Peyer's patch (tissue), 4 donors: ENCODE data around the gene FRMD1.

Source experiments
- POLR2A ChIP-seq, 2 donors: fragments of 450-650 bp; IDR thresholded peaks; one replicate each; pipeline ENCODE4 v1.5.1; 2017; ENCODE audit warnings: antibody characterized with exemption in 2 of 2, mild to moderate bottlenecking in 2 of 2, moderate library complexity in 2 of 2
- TF ChIP-seq, protein P1 (sequence below), 6 experiments: fragments of 450-650 bp in 4 of 6; fragments of 200-600 bp in 2 of 6; sonication (generic) in 1 of 6; IDR thresholded peaks; one replicate each; pipeline ENCODE4 v1.5.1; 2017 to 2019; ENCODE audit warnings: antibody characterized with exemption in 6 of 6, mild to moderate bottlenecking in 3 of 6, moderate library complexity in 1 of 6

DNA sequence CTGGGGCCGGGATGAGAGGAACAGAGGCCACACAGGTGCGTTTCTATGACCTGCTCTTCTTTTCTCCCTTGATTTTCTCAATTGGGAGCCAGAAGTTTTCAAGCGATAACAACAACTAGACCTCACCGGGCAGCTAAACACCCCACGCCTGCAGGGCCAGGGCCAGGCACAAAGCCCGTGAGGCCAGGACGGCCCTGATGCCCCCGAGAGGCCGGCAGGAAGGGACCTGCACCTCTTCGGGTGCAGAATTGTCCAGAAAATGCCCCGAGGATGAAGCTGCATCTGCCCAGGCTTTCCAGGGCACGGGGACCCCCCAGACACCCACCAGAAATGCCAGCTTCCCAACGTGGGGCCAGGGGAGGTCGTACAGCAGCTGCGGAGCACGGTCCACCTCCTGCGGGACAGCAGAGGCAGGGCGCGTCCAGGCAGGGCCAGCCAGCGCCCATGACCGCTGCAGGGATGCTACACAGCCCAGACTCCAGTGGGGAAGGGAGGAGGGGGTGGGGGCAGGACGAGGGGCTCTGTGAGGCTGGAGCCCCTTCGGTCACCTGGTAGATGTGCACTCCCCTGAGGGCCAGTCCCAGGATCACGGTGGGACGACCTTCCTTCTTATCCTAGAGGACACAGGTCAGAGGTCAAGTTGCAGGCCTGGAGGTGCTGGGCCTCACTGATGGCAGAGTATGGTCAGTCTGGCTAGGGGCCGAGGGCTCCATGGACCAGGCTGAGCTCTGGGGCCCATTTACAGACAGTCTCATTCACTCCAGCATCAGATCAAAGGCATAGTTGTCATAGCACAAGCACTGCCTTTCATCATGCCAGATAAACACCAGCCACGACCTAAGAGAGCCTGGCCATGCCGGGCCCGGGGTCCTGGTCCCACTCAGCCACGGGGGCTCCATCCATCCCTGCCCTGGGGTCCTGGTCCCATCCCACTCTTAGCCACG, 16.4 kb downstream of the FRMD1 start:
- TF ChIP-seq POLR2A (IDR thresholded peaks at IDR 0.05), result no peak
- TF ChIP-seq, protein P1, sequence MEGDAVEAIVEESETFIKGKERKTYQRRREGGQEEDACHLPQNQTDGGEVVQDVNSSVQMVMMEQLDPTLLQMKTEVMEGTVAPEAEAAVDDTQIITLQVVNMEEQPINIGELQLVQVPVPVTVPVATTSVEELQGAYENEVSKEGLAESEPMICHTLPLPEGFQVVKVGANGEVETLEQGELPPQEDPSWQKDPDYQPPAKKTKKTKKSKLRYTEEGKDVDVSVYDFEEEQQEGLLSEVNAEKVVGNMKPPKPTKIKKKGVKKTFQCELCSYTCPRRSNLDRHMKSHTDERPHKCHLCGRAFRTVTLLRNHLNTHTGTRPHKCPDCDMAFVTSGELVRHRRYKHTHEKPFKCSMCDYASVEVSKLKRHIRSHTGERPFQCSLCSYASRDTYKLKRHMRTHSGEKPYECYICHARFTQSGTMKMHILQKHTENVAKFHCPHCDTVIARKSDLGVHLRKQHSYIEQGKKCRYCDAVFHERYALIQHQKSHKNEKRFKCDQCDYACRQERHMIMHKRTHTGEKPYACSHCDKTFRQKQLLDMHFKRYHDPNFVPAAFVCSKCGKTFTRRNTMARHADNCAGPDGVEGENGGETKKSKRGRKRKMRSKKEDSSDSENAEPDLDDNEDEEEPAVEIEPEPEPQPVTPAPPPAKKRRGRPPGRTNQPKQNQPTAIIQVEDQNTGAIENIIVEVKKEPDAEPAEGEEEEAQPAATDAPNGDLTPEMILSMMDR (IDR thresholded peaks at IDR 0.05), result no peak
